Neural cell (in vitro differentiated cells): ENCODE data around the gene SLC26A3.

Source experiments
- CTCF ChIP-seq: fragments of 450-650 bp; IDR thresholded peaks from 2 replicates; pipeline ENCODE4 v1.5.1; 2014; ENCODE audit warnings: antibody characterized with exemption, mild to moderate bottlenecking, moderate library complexity; ENCODE audit not compliant: poor library complexity, severe bottlenecking
- EZH2 ChIP-seq: fragments of 200-600, 300-800 bp; shearing (Covaris generic), sonication (generic); IDR thresholded peaks from 2 replicates; pipeline ENCODE4 v1.6.1; 2014; ENCODE audit warnings: antibody characterized with exemption, low read length, borderline replicate concordance, mild to moderate bottlenecking; ENCODE audit not compliant: insufficient read depth, poor library complexity, severe bottlenecking
- MXI1 ChIP-seq: fragments of 450-650 bp; conservative IDR thresholded peaks from 2 replicates; pipeline ENCODE4 v1.6.1; 2014; ENCODE audit warnings: antibody characterized with exemption, mild to moderate bottlenecking; ENCODE audit not compliant: poor library complexity, severe bottlenecking
- POLR2AphosphoS5 ChIP-seq: IDR thresholded peaks from 2 replicates; pipeline ENCODE4 v1.6.1; 2012
- RAD21 ChIP-seq: fragments of 450-650 bp; conservative IDR thresholded peaks from 2 replicates; pipeline ENCODE4 v1.6.1; 2014; ENCODE audit warnings: antibody characterized with exemption, mild to moderate bottlenecking, moderate library complexity

- TF ChIP-seq CTCF: no peak
- no peak for TF ChIP-seq MXI1
- no peak for TF ChIP-seq EZH2
- TF ChIP-seq RAD21: no peak
- no peak for TF ChIP-seq POLR2AphosphoS5
Observed at GRCh38 chr7:107779647-107780099, 23.4 kb downstream of the SLC26A3 start.
